ENCODE measurements around the gene AP2S1.
A peak's percentile ranks its signal among the peaks of the same experiment; 100 is the strongest.

Gene AP2S1

GRCh38 chr19:46860125-46860845 is 9.6 kb upstream of the AP2S1 start (continued):
- TF ChIP-seq ZNF518A (tag by site-specific recombination; conservative IDR thresholded peaks at IDR 0.05; ENCODE audit: low read depth) (no peak), ZBTB7A (tag by site-specific recombination; IDR thresholded peaks at IDR 0.05; ENCODE audit: low read depth) (peak; percentile 50; the same call in 1 of the 2 replicates), ZNF169 (tag by site-specific recombination; IDR thresholded peaks at IDR 0.05) (0 out of 2 replicates have a peak, but pooled peaks have one; percentile 42), ZNF654 (tag by site-specific recombination; IDR thresholded peaks at IDR 0.05; ENCODE audit: low read depth) (no peak), ZNF830 (tag by site-specific recombination; IDR thresholded peaks at IDR 0.05; ENCODE audit: low read depth) (no peak), GLIS2 (tag by site-specific recombination; IDR thresholded peaks at IDR 0.05) (peak; percentile 73), ZFP37 (tag by site-specific recombination; IDR thresholded peaks at IDR 0.05) (0 out of 2 replicates have a peak, but pooled peaks have one; percentile 28), ZNF521 (tag by site-specific recombination; IDR thresholded peaks at IDR 0.05) (no peak), ZXDB (tag by site-specific recombination; IDR thresholded peaks at IDR 0.05) (peak; percentile 98), ZBTB26 (tag by site-specific recombination; optimal IDR thresholded peaks at IDR 0.05) (peak; percentile 99), ZSCAN23 (tag by site-specific recombination; IDR thresholded peaks at IDR 0.05) (no peak), GFI1B (tag by site-specific recombination; IDR thresholded peaks at IDR 0.05) (no peak), PRDM1 (tag by site-specific recombination; IDR thresholded peaks at IDR 0.05) (peak; percentile 70), ZNF280D (tag by site-specific recombination; IDR thresholded peaks at IDR 0.05) (no peak), ZNF530 (tag by site-specific recombination; IDR thresholded peaks at IDR 0.05; ENCODE audit: low read depth) (no peak), ZNF704 (tag by site-specific recombination; IDR thresholded peaks at IDR 0.05) (no peak), ZNF433 (tag by site-specific recombination; IDR thresholded peaks at IDR 0.05; ENCODE audit: low read depth) (no peak), KLF10 (tag by site-specific recombination; IDR thresholded peaks at IDR 0.05) (peak; percentile 98), REPIN1 (tag by site-specific recombination; IDR thresholded peaks at IDR 0.05; ENCODE audit: low read depth) (peak; percentile 41; the same call in 1 of the 2 replicates), MZF1 (tag by site-specific recombination; IDR thresholded peaks at IDR 0.05; ENCODE audit: borderline replicate concordance) (0 out of 2 replicates have a peak, but pooled peaks have one; percentile 1), ZNF398 (tag by site-specific recombination; IDR thresholded peaks at IDR 0.05) (peak; percentile 76), ZNF501 (tag by site-specific recombination; IDR thresholded peaks at IDR 0.05) (peak; percentile 64; the same call in 1 of the 2 replicates), PRDM4 (tag by site-specific recombination; IDR thresholded peaks at IDR 0.05) (no peak), ZNF394 (tag by site-specific recombination; IDR thresholded peaks at IDR 0.05; ENCODE audit: borderline replicate concordance) (0 out of 2 replicates have a peak, but pooled peaks have one; percentile 10)

Measured in HEK293 (cell line).